HG02938 (cell line): Measurements from ENCODE around the gene SMTNL1.

Source experiments
- ATAC-seq: cut with Tn5 transposase; IDR thresholded peaks from one replicate; pipeline ENCODE4 v1.9.1; 2021; ENCODE audit warnings: mild to moderate bottlenecking, moderate library complexity; ENCODE audit not compliant: unreplicated experiment

Gene SMTNL1

GRCh38 chr11:57543593-57543992, 6.2 kb downstream of the SMTNL1 start:
- no peak for ATAC-seq

GRCh38 chr11:57544566-57544965, 7.2 kb downstream of the SMTNL1 start:
- ATAC-seq, result no peak

- no peak for ATAC-seq
Measured at GRCh38 chr11:57545883-57546282, 8.5 kb downstream of the SMTNL1 start.

GRCh38 chr11:57546451-57546850, 9.1 kb downstream of the SMTNL1 start:
- no peak for ATAC-seq

- ATAC-seq, result peak; percentile 65
Measured at GRCh38 chr11:57546869-57547475, 9.6 kb downstream of the SMTNL1 start.

GRCh38 chr11:57547854-57548377, 10.5 kb downstream of the SMTNL1 start:
- ATAC-seq, result peak; percentile 78

GRCh38 chr11:57549983-57550382, 12.6 kb downstream of the SMTNL1 start:
- no peak for ATAC-seq

- ATAC-seq, result no peak
Measured at GRCh38 chr11:57551941-57552340, 14.5 kb downstream of the SMTNL1 start.

GRCh38 chr11:57552479-57552878, 15.1 kb downstream of the SMTNL1 start:
- no peak for ATAC-seq

- no peak for ATAC-seq
Measured at GRCh38 chr11:57555393-57555792, 18.0 kb downstream of the SMTNL1 start.

GRCh38 chr11:57556041-57556440, 18.6 kb downstream of the SMTNL1 start:
- ATAC-seq, result no peak

- no peak for ATAC-seq
Measured at GRCh38 chr11:57560146-57560545, 22.8 kb downstream of the SMTNL1 start.

GRCh38 chr11:57562596-57562995, 25.2 kb downstream of the SMTNL1 start:
- ATAC-seq, result no peak

- peak; percentile 67 for ATAC-seq
Measured at GRCh38 chr11:57566005-57566904, 28.9 kb downstream of the SMTNL1 start.

GRCh38 chr11:57566905-57567514, 29.6 kb downstream of the SMTNL1 start:
- peak; percentile 0 for ATAC-seq

- ATAC-seq, result peak; percentile 74
Measured at GRCh38 chr11:57567515-57568329, 30.3 kb downstream of the SMTNL1 start, which contains the start of gene UBE2L6. Gene UBE2L6 (minus strand): TSS chr11:57567672. CDS start chr11:57567611, 61 bp downstream.

- ATAC-seq, result peak; percentile 18
Measured at GRCh38 chr11:57568330-57568766, 31.0 kb downstream of the SMTNL1 start.

GRCh38 chr11:57571606-57572005, 34.2 kb downstream of the SMTNL1 start:
- ATAC-seq, result no peak

GRCh38 chr11:57574061-57574460, 36.7 kb downstream of the SMTNL1 start:
- no peak for ATAC-seq

GRCh38 chr11:57584341-57584740, 46.9 kb downstream of the SMTNL1 start:
- no peak for ATAC-seq

GRCh38 chr11:57585301-57585700, 47.9 kb downstream of the SMTNL1 start:
- no peak for ATAC-seq
